Activated T-cell treated with anti-CD3 and anti-CD28 coated beads, Interleukin-2, amount 50 U/mL, for 4 hours (primary cell): ENCODE data around the gene RABL6. TPM values are rescaled to one million over a fixed set of nuclear protein-coding genes. Genes with fewer than 3 reads are reported as not detected.

ENCODE experiments used
- ATAC-seq, 2 donors: fragments of 200-7000 bp; cut with Tn5 transposase; one replicate each; pipeline ENCODE4 v1.10.0; 2021
- DNase-seq: peaks from one replicate; pipeline ENCODE4 v3.0.0-alpha.2; 2020
- H3K27me3 Mint-ChIP-seq: one replicate; pipeline ENCODE4 v1.8.0; 2021; ENCODE audit warnings: low read depth, mixed read lengths
- H3K36me3 Mint-ChIP-seq: one replicate; pipeline ENCODE4 v1.8.0; 2022; ENCODE audit warnings: mixed read lengths; ENCODE audit not compliant: insufficient read depth
- H3K4me1 Mint-ChIP-seq: one replicate; pipeline ENCODE4 v1.8.0; 2021; ENCODE audit warnings: low read depth, mixed read lengths
- H3K4me3 Mint-ChIP-seq: one replicate; pipeline ENCODE4 v1.8.0; 2021; ENCODE audit warnings: mild to moderate bottlenecking, moderate library complexity, mixed read lengths
- H3K9me3 Mint-ChIP-seq: one replicate; pipeline ENCODE4 v1.8.0; 2021; ENCODE audit warnings: mixed read lengths
- total RNA-seq, 3 donors: library from RNA; stranded (reverse); gene quantifications; one replicate each; pipeline ENCODE4 v1.2.1, GENCODE V29; 2021

The RABL6 gene
- total RNA-seq, 3 donors from 2014 or later: 90.6 to 103 (median 100) TPM

DNA sequence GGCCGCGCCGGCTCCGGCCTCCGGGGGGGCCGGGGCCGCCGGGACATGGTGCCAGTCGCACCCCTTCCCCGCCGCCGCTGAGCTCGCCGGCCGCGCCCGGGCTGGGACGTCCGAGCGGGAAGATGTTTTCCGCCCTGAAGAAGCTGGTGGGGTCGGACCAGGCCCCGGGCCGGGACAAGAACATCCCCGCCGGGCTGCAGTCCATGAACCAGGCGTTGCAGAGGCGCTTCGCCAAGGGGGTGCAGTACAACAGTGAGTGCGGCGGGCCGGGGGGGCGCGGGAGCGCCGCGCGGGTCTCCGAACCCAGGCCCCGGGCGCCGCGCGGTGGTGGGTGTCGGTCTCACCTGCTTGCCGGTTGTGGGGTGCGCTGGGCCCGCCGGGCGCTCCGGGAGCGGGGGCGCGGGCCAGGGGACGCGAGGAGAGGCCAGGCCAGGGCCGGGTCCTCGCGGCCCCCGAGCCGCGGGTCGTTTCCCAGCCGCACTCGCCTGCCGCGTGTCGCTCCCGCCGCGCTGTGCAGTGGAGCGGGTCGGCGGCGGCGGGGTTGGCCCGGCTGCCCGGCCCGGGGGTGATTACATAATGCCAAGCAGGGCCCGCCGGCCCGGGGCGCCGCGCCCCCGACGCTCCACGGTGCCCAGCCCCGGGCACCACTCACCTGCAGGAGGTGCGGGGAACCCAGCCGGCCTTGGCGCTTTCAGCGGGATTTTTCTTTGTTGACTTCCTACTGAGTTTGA lies 492 bp downstream of the RABL6 start:
- Mint-ChIP-seq H3K9me3 (no peaks in the 10 kb centered on the region), H3K36me3 (peaks cover 12% of the 10 kb centered on the region), H3K4me1 (peaks cover 32% of the 10 kb centered on the region), H3K27me3 (no peaks in the 10 kb centered on the region), H3K4me3 (peak overlapping the region; percentile 86)
- ATAC-seq: peak; percentile 49 to 58
- peak; percentile 50 for DNase-seq

DNA sequence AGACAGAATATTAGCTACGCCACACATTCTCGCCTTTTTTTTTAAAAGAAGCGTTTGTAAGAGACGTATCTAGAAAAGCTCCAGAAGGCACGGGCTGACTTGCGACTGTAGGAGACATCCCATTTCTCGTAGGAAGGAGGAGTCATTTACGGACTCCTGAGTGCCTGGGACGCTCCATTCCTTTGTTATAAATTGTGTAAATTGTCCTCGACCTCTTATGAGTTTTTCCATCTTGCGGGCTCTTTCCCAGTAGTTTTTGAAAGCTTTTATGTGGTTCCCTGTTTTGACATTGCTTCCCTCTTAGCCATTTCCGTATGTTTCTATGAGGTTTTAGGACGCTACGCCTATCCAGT lies 1.0 kb downstream of the RABL6 start:
- peaks cover 13% of the 10 kb centered on the region for H3K36me3 Mint-ChIP-seq
- H3K4me1 Mint-ChIP-seq: peaks cover 34% of the 10 kb centered on the region

DNA sequence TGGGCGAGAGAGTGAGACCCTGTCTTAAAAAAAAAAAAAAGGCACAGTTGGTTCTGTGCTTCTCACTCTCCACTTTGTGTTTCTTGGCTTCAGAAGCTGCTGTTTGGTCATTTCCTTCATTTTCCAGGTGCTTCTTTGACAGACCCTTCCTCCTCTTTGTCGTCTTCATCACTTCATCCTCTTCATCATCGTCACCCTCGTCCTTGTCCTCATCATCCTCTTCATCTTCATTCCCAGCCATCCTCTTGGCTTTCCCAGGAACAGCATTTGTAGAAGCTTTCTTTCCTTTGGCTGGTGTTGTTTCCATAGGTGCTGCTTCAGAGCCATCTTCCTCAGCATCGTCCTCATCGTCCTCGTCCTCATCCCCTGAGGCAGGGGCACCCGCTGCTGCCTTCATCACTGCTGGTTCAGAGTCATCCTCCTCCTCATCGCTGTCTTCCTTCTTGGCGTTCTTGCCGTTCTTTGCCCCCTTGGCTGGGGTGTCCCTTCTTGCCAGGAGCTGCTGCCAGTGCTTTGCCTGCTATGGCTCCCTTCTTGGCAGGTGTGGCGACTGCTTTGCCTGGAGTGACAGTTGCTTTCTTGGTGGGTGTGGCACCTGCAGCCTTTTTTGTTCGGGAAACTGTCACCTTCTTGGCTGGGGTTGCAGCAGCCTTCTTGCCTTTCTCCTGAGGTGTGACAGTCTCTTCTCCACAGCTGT lies 7.1 kb downstream of the RABL6 start:
- Mint-ChIP-seq H3K36me3 (peaks cover 19% of the 10 kb centered on the region), H3K4me3 (no peak overlapping the region), H3K4me1 (peaks cover 21% of the 10 kb centered on the region), H3K27me3 (no peaks in the 10 kb centered on the region), H3K9me3 (no peaks in the 10 kb centered on the region)
- no peak for DNase-seq
- no peak for ATAC-seq

More for the DNA sequence above, 1.0 kb downstream of the RABL6 start:
- no peaks in the 10 kb centered on the region for H3K9me3 Mint-ChIP-seq
- ATAC-seq (no peak), DNase-seq (no peak)
- H3K4me3 Mint-ChIP-seq: peak overlapping the region; percentile 86
- H3K27me3 Mint-ChIP-seq: no peaks in the 10 kb centered on the region

DNA sequence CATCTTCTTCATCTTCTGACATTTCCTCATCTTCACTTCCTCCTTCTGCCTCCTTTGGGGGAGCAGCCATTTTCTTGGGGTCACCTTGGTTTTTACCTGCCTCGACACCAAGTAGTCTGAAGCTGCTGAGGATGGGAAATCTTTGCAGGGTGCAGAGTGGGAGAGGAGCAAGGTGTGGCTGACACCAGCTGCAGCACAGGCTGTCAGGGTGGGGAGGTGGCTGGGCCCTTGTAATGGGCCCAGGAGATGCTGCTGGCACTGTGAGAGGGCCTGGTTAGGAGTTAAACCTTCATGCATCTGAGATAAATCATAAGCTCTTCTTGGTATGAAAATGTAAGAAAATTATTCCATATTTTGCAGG lies 7.7 kb downstream of the RABL6 start:
- Mint-ChIP-seq H3K4me3 (no peak overlapping the region), H3K9me3 (no peaks in the 10 kb centered on the region), H3K27me3 (no peaks in the 10 kb centered on the region), H3K36me3 (peaks cover 15% of the 10 kb centered on the region), H3K4me1 (peaks cover 18% of the 10 kb centered on the region)
- ATAC-seq: no peak
- DNase-seq: no peak

DNA sequence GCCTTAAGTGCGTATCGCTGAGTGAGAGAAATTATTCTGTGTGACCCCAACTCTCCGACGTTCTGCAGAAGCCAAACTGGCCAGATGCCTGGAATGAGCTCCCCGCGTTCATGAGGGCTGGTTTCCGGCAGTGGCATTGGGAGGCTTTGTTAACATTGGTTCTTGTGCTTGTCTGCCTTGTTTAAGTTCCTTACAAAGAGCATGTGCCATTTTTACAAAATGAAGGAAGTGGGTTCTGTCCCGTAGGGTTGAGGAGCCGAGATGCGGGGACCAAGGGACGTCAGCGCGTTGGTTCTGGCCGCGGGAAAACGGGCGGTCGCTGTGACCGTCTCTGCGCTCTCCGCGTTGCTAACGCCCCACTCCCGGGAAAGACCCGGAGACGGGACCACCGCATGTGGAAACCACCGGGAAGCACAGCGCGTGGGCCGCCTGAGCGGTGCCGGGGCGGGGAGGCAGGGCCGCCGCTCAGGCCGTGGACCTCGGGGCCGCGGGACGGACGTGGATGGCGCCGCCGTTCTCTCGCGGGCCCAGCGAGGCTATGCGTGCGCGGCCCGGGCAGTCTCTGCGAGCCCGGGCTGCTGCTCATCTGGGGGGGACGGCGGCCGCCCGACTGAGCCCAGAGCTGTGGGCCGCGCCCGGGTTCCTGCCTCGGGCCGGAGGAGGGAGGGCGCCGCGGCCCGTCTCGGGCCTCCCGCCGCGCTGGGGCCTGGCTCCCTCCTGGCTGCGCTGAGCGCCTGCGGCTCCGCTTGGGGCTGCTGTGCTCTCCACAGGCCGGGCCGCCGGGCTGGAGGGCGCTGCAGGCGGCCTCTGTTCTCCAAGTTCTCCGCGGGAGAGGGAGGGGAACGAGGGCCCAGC lies 13.4 kb downstream of the RABL6 start:
- peak in 1 of 2 donors; percentile 23 for ATAC-seq
- H3K36me3 Mint-ChIP-seq: peaks cover 13% of the 10 kb centered on the region
- H3K4me1 Mint-ChIP-seq: peaks cover 3% of the 10 kb centered on the region
- no peak for DNase-seq
- no peaks in the 10 kb centered on the region for H3K27me3 Mint-ChIP-seq
- no peak overlapping the region for H3K4me3 Mint-ChIP-seq
- H3K9me3 Mint-ChIP-seq: no peaks in the 10 kb centered on the region

DNA sequence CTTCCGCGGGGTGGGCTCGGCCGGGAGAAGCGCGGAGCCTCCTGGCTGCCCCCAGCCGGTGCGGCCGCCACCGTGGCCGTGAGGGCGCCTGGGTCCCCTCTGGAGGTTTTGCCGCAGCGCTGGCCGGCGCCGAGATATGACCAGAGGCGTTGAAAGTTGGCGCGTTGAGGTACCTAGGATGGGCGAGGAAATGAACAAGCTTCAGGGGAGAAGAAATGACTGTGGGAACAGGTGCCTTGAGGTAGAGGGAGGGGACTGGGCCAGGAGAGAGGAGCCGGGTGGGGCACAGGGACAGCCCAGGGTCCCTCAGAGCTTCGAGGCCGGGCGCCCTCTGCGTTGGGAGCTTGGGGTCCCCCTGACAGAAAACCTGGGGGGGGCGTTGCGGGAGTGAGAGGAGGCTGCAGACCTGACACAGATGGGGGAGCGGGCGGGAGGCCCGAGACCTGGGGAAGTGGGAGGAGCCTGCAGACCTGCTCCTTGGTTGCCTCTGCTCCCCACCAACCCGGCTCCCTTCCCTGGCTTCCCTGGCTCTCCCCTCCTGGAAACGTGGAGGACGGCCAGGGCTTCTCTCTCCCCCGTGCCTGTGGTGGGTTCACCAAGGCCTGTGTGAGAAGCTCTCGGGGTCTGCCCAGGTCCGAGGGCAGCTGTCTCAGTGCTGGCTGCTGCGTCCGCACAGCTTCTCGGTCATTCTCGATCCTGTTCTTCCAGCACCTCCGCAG lies 14.2 kb downstream of the RABL6 start:
- Mint-ChIP-seq H3K4me1 (peaks cover 3% of the 10 kb centered on the region), H3K27me3 (no peaks in the 10 kb centered on the region), H3K9me3 (no peaks in the 10 kb centered on the region), H3K4me3 (no peak overlapping the region), H3K36me3 (peaks cover 11% of the 10 kb centered on the region)
- DNase-seq (no peak), ATAC-seq (no peak)

DNA sequence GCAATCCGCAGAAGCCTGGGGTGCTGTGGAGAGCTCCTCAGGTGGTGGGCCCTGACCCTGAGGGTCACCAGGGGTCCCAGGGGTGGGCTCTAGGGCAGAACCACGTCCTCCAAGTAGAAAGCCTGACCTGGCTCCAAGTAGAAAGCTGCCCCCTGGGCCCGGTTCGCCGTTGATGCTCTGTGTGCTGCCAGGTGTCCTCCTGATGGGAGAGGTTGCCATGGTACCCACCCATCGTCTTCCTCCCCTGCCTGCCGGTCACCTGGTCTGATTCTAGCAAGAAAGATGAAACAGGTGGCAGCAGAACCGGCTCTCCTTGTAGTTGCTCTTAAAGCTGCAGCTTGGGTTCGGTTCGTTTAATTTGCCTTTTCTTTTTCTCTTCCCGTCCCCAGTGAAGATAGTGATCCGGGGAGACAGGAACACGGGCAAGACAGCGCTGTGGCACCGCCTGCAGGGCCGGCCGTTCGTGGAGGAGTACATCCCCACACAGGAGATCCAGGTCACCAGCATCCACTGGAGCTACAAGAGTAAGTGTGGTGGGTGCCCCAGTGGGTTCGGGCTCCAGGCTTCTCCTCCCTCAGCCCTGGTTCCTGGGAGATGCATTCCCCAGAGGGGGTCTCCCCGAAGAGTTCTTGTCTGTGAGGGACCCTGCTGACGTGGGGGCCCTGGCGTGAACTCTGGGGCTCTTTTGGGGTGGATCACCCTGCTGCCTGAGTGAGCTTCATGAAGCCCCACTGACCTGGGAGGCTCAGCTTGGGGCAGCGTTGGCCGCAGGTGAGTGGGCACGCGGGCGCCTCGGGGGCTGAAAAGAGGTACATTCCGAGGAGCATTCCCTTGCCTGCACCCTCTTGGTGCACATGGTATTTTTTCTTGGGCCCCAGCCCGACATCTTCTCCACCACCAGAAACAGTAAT lies 15.6 kb downstream of the RABL6 start:
- Mint-ChIP-seq H3K9me3 (no peaks in the 10 kb centered on the region), H3K4me3 (no peak overlapping the region), H3K27me3 (no peaks in the 10 kb centered on the region), H3K4me1 (peaks cover 3% of the 10 kb centered on the region), H3K36me3 (peaks cover 10% of the 10 kb centered on the region)
- ATAC-seq (no peak), DNase-seq (no peak)

DNA sequence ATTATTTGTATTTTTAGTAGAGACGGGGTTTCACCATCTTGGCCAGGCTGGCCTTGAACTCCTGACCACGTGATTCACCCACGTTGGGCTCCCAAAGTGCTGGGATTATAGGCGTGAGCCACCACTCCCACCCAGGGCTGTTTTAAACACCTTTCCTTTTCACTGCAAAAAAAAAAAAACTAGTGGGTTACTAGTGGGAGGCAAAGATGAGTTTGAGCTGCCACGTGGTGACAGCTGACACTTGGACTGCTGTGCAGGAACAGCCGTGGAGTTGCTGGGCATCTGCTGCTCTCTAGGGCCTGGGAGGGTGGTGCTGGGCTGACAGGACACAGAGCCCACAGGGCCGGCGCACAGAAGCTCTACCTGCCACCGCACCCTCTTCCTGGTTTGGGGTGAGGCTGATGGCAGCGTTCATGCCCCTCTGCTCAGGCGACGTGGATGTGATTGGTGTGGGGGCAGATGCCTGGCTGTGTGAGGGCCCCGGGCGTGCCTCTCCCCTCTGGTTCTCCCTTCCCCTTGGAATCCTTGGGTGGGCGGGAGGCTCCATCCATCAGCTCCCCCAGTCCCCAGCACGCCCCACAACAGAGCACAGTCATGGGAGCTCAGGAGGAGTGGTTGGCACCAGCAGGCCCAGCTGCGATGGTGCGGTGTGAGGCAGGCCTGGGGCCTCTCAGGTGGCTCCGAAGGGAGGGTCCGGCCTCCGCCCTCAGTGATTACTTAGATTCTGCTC lies 16.9 kb downstream of the RABL6 start:
- DNase-seq: no peak
- H3K4me3 Mint-ChIP-seq: no peak overlapping the region
- no peaks in the 10 kb centered on the region for H3K9me3 Mint-ChIP-seq
- H3K36me3 Mint-ChIP-seq: peaks cover 15% of the 10 kb centered on the region
- peaks cover 3% of the 10 kb centered on the region for H3K4me1 Mint-ChIP-seq
- no peak for ATAC-seq
- no peaks in the 10 kb centered on the region for H3K27me3 Mint-ChIP-seq

DNA sequence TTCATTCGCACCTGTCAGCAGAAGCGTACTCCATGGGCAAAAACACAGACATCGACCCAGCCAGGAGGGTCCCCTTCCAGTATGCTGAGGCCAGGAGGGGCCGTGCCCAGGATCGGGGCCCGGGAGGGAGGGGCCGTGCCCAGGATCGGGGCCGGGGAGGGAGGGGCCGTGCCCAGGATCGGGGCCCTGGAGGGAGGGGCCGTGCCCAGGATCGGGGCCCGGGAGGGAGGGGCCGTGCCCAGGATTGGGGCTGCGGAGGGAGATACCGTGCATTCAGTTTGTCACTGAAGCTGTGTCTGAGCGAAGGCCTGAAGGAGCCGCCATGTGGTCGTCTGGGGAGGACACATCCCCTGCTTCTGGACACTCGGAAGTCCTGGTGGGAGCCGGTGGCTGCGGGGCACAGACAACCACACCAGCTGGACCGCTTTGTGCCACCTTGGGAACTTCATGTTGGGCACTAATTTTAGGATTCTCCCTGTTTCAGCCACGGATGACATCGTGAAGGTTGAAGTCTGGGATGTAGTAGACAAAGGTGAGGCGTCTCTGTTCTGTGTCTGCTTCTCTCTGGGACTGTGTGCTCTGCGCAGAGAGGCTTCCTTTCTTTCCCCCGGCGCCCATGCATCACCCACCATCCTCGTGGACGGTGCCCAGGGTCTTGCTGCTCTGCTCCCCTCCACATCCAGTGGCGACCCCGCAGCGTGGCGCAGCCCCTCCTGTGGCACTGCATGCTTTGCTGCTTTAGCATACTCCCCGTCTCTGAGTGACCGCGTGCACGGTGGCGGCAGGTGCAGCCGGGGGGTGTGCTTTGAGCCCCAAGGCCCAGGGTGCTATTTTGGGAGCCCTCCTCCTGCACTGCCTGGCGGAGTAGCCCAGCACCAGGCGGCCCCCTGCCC lies 17.8 kb downstream of the RABL6 start:
- no peak overlapping the region for H3K4me3 Mint-ChIP-seq

DNA sequence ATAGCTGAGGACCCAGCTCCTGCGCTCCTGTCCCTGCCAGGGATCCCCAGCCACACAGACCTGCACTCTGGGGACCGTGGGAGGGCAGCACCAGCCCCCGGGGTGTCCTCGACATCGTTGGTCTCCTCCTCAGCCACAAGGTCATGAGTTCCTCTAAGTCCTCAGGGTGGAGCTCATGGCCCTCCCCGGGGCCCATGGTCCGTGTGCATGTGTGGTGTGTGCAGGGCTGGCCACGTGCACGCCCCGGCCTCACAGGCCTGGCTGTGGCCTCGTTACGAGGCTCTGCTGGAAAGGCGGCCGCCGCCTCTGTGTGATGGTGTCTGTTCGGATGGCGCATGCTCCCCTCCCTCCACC lies 18.4 kb downstream of the RABL6 start:
- no peaks in the 10 kb centered on the region for H3K27me3 Mint-ChIP-seq
- ATAC-seq: no peak
- DNase-seq: no peak
- H3K4me1 Mint-ChIP-seq: peaks cover under 1% of the 10 kb centered on the region
- no peak overlapping the region for H3K4me3 Mint-ChIP-seq
- H3K36me3 Mint-ChIP-seq: peaks cover 13% of the 10 kb centered on the region
- no peaks in the 10 kb centered on the region for H3K9me3 Mint-ChIP-seq

More for the DNA sequence above, 17.8 kb downstream of the RABL6 start:
- Mint-ChIP-seq H3K27me3 (no peaks in the 10 kb centered on the region), H3K4me1 (peaks cover 3% of the 10 kb centered on the region), H3K36me3 (peaks cover 16% of the 10 kb centered on the region), H3K9me3 (no peaks in the 10 kb centered on the region)
- no peak for ATAC-seq
- DNase-seq: no peak

DNA sequence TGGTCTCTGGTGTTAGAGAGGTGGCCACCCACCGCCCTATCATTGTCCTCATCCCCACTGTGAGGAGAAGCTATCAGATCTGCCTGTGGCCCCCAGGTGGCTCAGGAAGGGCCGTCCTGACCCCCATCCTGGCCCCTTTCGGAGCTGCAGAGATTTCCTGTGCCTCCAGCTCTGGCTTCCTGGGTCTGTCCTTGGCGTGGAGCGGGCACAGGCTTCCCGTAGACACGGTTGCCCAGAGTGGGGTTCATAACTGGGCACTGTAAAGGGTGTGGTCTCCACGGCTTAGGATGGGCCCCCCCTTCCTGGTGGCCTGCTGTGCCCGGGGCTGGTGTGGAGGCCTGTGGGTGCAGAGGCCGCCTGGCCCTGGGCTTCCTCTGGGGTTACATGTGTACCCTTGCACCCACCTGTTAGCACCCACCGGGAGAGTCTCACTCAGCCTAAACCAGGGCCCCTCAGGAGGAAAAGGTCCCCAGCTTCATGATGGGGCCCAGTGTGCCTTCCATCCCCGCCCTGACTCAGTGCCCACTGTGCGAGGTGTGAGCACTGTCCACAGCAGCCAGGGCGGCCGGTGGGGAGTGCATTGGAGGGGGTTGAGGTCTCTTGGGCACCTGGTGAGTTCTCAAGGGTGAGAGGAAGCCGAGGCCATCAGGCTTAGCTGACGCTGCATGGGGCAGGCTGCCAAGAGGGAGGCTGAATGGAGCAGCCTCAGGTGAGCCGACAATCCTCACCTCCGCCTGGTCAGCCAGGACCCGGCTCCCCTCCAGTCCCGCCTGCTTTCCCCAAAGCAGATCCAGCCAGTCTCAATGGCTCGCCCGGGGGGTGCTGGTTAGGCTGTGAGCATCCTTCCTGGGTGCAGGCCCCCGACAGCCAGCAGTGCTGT lies 19.2 kb downstream of the RABL6 start:
- Mint-ChIP-seq H3K4me3 (no peak overlapping the region), H3K27me3 (no peaks in the 10 kb centered on the region)
- ATAC-seq: no peak

More for the DNA sequence above, 19.2 kb downstream of the RABL6 start:
- Mint-ChIP-seq H3K36me3 (peaks cover 13% of the 10 kb centered on the region), H3K9me3 (no peaks in the 10 kb centered on the region), H3K4me1 (no peaks in the 10 kb centered on the region)
- no peak for DNase-seq
